HUES6 (cell line): Measurements from ENCODE around the gene PRSS53.

ENCODE experiments used
- H3K27ac ChIP-seq: 2 replicates; pipeline ENCODE4 v1.7.0; 2013; ENCODE audit warnings: low read depth, mild to moderate bottlenecking, low read length, inconsistent platforms
- H3K27me3 ChIP-seq: 2 replicates; pipeline ENCODE4 v1.6.1; 2013; ENCODE audit warnings: low read length; ENCODE audit not compliant: control insufficient read depth, insufficient read depth
- H3K36me3 ChIP-seq: 2 replicates; pipeline ENCODE4 v1.6.1; 2013; ENCODE audit warnings: low read length; ENCODE audit not compliant: control insufficient read depth, insufficient read depth
- H3K4me1 ChIP-seq: 2 replicates; pipeline ENCODE4 v1.6.1; 2013; ENCODE audit warnings: low read length; ENCODE audit not compliant: control insufficient read depth, insufficient read depth
- H3K4me3 ChIP-seq: 2 replicates; pipeline ENCODE4 v1.5.1; 2013; ENCODE audit warnings: low read depth, low read length
- H3K9ac ChIP-seq: one replicate; pipeline ENCODE4 v1.6.1; 2013; ENCODE audit warnings: mild to moderate bottlenecking, low read length
- H3K9me3 ChIP-seq: 2 replicates; pipeline ENCODE4 v1.6.1; 2013; ENCODE audit warnings: low read depth, low read length; ENCODE audit not compliant: control insufficient read depth, insufficient read depth

PRSS53 gene

GRCh38 chr16:31061126-31061812 lies 27.5 kb downstream of the PRSS53 start:
- Histone ChIP-seq H3K36me3 (peaks cover 33% of the 10 kb centered on the region), H3K9ac (no peak overlapping the region), H3K27ac (no peak overlapping the region), H3K4me1 (no peaks in the 10 kb centered on the region), H3K4me3 (no peak overlapping the region), H3K9me3 (no peaks in the 10 kb centered on the region), H3K27me3 (no peaks in the 10 kb centered on the region)

GRCh38 chr16:31055613-31056012 lies 33.1 kb downstream of the PRSS53 start:
- H3K27ac ChIP-seq, result no peak overlapping the region
- H3K4me1 ChIP-seq, result no peaks in the 10 kb centered on the region
- peaks cover 8% of the 10 kb centered on the region; the same call in 1 of the 2 replicates for H3K36me3 ChIP-seq
- no peaks in the 10 kb centered on the region for H3K27me3 ChIP-seq
- H3K9ac ChIP-seq, result no peak overlapping the region
- H3K9me3 ChIP-seq, result no peaks in the 10 kb centered on the region
- no peak overlapping the region for H3K4me3 ChIP-seq

- no peaks in the 10 kb centered on the region for H3K27me3 ChIP-seq
- H3K27ac ChIP-seq, result no peak overlapping the region
- no peak overlapping the region for H3K4me3 ChIP-seq
- H3K9me3 ChIP-seq, result no peaks in the 10 kb centered on the region
- no peak overlapping the region for H3K9ac ChIP-seq
- no peaks in the 10 kb centered on the region for H3K36me3 ChIP-seq
- H3K4me1 ChIP-seq, result no peaks in the 10 kb centered on the region
Observed at GRCh38 chr16:31052114-31052513, 36.6 kb downstream of the PRSS53 start.

GRCh38 chr16:31050280-31051030 lies 38.3 kb downstream of the PRSS53 start:
- Histone ChIP-seq H3K9ac (no peak overlapping the region), H3K36me3 (no peaks in the 10 kb centered on the region), H3K4me3 (no peak overlapping the region), H3K9me3 (no peaks in the 10 kb centered on the region), H3K27ac (no peak overlapping the region), H3K4me1 (no peaks in the 10 kb centered on the region), H3K27me3 (no peaks in the 10 kb centered on the region)

GRCh38 chr16:31043898-31044481 lies 44.8 kb downstream of the PRSS53 start:
- Histone ChIP-seq H3K9me3 (no peaks in the 10 kb centered on the region), H3K9ac (no peak overlapping the region), H3K27me3 (no peaks in the 10 kb centered on the region), H3K36me3 (peaks cover 12% of the 10 kb centered on the region), H3K4me3 (no peak overlapping the region), H3K4me1 (no peaks in the 10 kb centered on the region), H3K27ac (no peak overlapping the region)

GRCh38 chr16:31043352-31043751 lies 45.4 kb downstream of the PRSS53 start:
- Histone ChIP-seq H3K9me3 (no peaks in the 10 kb centered on the region), H3K4me1 (no peaks in the 10 kb centered on the region), H3K9ac (no peak overlapping the region), H3K36me3 (peaks cover 13% of the 10 kb centered on the region), H3K27ac (no peak overlapping the region), H3K27me3 (no peaks in the 10 kb centered on the region), H3K4me3 (no peak overlapping the region)

- Histone ChIP-seq H3K9me3 (no peaks in the 10 kb centered on the region), H3K4me1 (no peaks in the 10 kb centered on the region), H3K4me3 (peak overlapping the region; percentile 53; the same call in 1 of the 2 replicates), H3K27ac (no peak overlapping the region), H3K9ac (no peak overlapping the region), H3K36me3 (peaks cover 13% of the 10 kb centered on the region), H3K27me3 (no peaks in the 10 kb centered on the region)
Observed at GRCh38 chr16:31042866-31043265, 45.9 kb downstream of the PRSS53 start.

GRCh38 chr16:31038993-31039392 lies 49.8 kb downstream of the PRSS53 start:
- H3K9ac ChIP-seq, result no peak overlapping the region
- no peaks in the 10 kb centered on the region for H3K4me1 ChIP-seq
- H3K9me3 ChIP-seq, result no peaks in the 10 kb centered on the region
- H3K36me3 ChIP-seq, result peaks cover 13% of the 10 kb centered on the region
- H3K4me3 ChIP-seq, result no peak overlapping the region
- H3K27me3 ChIP-seq, result no peaks in the 10 kb centered on the region
- H3K27ac ChIP-seq, result no peak overlapping the region

- H3K27ac ChIP-seq, result no peak overlapping the region
- peaks cover 5% of the 10 kb centered on the region; the same call in 1 of the 2 replicates for H3K4me1 ChIP-seq
- no peaks in the 10 kb centered on the region for H3K27me3 ChIP-seq
- no peaks in the 10 kb centered on the region for H3K9me3 ChIP-seq
- H3K9ac ChIP-seq, result no peak overlapping the region
- H3K36me3 ChIP-seq, result peaks cover 13% of the 10 kb centered on the region
- H3K4me3 ChIP-seq, result no peak overlapping the region
Observed at GRCh38 chr16:31036691-31037090, 52.1 kb downstream of the PRSS53 start.

GRCh38 chr16:31033709-31034492 lies 54.8 kb downstream of the PRSS53 start:
- H3K9ac ChIP-seq, result peak overlapping the region; percentile 62
- H3K9me3 ChIP-seq, result no peaks in the 10 kb centered on the region
- H3K4me1 ChIP-seq, result peaks cover 5% of the 10 kb centered on the region; the same call in 1 of the 2 replicates
- peak overlapping the region; percentile 87 for H3K4me3 ChIP-seq
- no peaks in the 10 kb centered on the region for H3K27me3 ChIP-seq
- no peak overlapping the region for H3K27ac ChIP-seq
- peaks cover under 1% of the 10 kb centered on the region; the same call in 1 of the 2 replicates for H3K36me3 ChIP-seq
